Sigmoid colon (tissue), 4 donors: Measurements from ENCODE around the gene OSBP2.

Experiments
- CTCF ChIP-seq, 4 experiments: fragments of 450-650 bp in 3 of 4; fragments of 200-600 bp in 1 of 4; IDR thresholded peaks; one replicate each; pipeline ENCODE4 v1.5.1; 2016 to 2019; ENCODE audit warnings: antibody characterized with exemption in 4 of 4, mild to moderate bottlenecking in 3 of 4, moderate library complexity in 2 of 4
- POLR2AphosphoS5 ChIP-seq, 4 donors: sonication (generic); formaldehyde crosslinking; IDR thresholded peaks; one replicate each; pipeline ENCODE4 v1.6.1; 2017; ENCODE audit warnings: antibody characterized with exemption in 4 of 4

DNA sequence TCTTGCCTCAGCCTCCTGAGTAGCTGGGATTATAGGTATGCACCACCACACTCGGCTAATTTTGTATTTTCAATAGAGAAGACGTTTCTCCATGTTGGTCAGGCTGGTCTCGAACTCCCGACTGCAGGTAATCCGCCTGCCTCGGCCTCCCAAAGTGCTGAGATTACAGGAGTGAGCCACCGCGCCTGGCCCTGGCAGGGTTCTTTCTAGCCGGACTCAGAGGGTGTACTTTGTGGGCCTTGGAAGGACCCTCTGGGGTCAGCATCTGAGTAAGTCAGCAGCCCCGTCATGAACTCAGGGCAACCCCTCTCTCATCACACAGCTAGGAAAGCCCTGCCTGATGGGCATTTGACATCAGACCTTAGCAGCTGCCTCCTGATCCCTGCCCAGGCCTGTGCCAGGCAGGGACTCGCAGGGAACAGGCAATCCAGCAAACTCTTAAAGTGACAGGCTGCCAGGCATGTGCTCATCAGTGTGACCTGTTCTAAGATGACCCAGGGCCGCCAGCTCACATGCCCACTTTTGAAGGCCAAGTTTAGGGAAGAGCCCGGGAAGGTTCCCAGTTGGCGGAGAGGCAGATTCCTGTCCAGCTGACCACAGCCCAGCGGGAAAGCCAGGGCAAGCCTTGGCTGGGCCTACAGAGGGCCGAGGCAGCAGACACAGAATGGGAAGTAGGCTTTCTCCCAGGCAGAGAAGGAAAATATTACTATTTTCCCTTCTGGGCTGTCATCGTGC is 181.0 kb downstream of the OSBP2 start:
- no peak for TF ChIP-seq POLR2AphosphoS5 (IDR thresholded peaks at IDR 0.05)
- TF ChIP-seq CTCF (IDR thresholded peaks at IDR 0.05): no peak
